Esophagus muscularis mucosa (tissue), 3 donors: ENCODE results near the gene FAM43B.

Experiments used
- CTCF ChIP-seq, 3 experiments: fragments of 200-600 bp in 2 of 3; fragments of 450-650 bp in 1 of 3; sonication (generic) in 2 of 3; IDR thresholded peaks; one replicate each; pipeline ENCODE4 v1.5.1; 2017 to 2019; ENCODE audit warnings: antibody characterized with exemption in 3 of 3, mild to moderate bottlenecking in 2 of 3, moderate library complexity in 1 of 3
- POLR2A ChIP-seq: fragments of 450-650 bp; IDR thresholded peaks from one replicate; pipeline ENCODE4 v1.6.1; 2017; ENCODE audit warnings: antibody characterized with exemption, moderate library complexity, mild to moderate bottlenecking, low read depth
- POLR2AphosphoS5 ChIP-seq, 2 donors: sonication (generic); formaldehyde crosslinking; IDR thresholded peaks; one replicate each; pipeline ENCODE4 v1.6.1; 2017; ENCODE audit warnings: antibody characterized with exemption in 2 of 2

- TF ChIP-seq POLR2A (peak; percentile 64), CTCF (IDR thresholded peaks at IDR 0.05) (no peak), POLR2AphosphoS5 (IDR thresholded peaks at IDR 0.05) (peak; percentile 96)
These were observed 44.6 kb upstream of the FAM43B start, which contains the start of gene MUL1 for GRCh38 chr1:20507564-20508410.
